Measurements from ENCODE around the gene CNTN5.

CNTN5 gene

DNA sequence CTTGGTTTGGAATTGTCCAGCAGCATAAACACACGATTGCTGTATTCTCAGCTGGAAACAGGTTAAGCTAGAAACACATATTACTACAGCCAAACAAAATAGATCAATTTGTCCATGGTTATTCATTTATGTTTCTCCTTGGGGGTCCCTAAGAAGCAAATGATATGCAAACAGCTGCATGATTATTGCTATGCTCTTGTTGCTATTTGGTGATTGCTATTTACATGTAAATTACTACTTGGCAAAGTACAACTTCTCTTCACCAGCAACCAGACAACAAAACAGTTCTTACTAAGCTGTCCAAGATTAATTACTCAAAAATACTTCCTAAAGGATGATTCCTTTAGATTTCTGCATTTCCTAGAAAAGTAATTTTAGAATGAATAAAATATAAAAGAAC is 1098.4 kb downstream of the CNTN5 start:
- DNase-seq: no peak

DNA sequence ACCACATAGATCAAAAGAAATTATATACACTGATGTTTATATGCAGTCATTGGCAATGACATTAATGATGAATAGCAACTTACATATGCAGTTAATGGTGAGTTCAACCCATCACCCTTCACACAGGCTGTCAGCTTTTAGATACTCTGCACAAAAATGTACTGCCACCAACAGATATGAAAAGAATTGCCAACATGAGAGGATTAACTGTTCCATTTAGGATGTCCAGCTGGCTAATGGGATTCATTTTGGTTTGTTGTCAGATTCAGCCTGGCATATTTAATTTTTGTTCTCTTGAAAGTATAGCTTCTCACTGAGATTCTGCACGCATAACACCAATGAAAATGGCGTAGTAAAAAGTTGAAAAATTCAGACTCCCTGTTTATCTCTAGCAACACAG is 1112.4 kb downstream of the CNTN5 start:
- no peak for DNase-seq

DNA sequence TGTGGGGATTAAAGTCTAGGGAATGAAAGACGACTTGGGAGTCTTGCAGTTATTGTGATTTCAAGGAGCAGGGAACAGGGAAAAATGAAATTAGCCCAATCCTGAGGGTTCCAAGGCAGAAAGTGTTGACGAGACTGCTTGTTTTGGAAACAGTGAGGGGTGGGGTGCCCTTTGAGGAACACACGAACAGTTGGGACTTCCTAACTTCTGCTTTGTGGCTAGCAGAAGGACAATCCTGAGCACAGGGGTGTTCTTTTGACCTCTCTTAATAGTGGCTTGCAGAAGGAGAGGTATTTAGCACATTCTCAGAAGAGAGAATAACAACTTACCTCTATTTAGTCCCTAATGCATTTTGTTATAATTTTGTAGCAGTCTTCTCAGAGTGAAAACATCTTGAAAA is 1120.5 kb downstream of the CNTN5 start:
- no peak for DNase-seq

GRCh38 chr11:100151944-100152343 is 1131.2 kb downstream of the CNTN5 start:
- no peak for DNase-seq

DNA sequence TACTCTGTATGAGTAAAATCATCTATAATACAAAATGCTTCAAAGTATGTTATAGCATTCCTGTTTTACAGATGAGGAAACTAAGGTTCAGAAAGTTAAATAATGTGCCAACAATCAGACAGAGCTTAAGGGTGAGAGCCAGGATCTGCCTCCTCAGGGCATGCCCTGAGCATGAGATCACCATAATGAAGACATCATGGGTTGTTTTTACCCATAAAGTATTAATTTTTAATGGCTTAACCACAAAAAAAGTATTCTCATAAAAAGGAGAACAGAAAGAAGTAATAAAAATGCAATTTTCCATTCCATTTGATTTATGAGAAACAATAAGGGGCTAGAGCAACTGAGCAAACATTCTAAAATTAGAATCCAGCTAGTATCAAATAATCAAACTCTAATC is 1132.0 kb downstream of the CNTN5 start:
- no peak for DNase-seq

DNA sequence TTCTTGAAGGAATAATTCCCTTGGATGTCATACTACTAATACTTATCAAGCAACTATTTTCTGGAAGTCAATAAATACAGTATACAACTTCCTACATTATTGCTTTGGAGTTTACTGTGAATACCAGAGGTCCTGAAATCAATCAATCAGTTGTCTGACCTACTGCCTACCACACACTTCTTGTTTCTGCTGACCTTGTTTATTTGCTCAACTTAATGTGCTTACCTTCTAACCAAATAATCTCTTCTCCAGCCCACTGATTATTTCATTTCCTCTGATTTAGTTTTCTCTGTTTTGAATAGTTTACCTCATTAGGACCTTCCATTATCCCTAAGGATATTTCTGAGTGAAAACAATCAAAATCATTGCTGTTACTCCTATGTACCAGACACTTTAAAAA is 1142.7 kb downstream of the CNTN5 start:
- no peak for DNase-seq

DNA sequence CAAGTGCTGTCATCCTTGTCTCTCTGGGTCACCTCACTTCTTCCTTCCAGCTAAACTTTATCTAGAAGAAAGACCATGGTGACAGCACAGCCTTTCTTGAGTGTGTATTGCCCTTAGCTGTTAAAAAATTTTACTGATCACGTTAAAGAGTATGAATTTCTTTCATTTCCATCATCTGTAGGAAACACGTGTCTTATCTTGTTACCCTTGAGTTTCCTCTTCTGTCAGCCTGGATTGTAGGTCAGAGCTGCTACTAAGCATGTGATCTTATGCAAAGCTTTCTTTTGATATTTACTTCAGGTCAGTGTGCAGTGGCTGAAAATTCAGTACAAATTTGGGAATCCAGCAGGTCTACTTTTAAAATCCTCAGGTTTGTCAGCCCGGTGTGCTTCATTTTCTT is 1154.1 kb downstream of the CNTN5 start:
- DNase-seq: no peak

DNA sequence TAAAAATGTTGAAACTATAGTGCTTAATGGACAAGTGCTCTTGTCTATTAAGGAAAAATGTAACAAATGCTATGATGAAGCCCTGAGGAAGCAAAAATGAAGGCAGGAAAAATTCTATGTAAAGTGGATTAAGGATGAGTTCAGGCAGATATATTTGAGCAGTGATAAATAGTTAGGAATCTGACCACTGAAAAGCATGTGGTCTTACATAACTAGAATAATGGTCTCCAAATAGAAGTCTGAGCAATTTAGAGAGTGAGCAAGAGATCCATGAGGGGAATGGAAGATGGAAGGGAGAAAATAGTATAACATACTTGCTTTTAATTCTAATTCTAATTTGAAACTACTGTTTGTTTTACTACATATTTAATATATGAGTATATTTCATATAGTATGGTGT is 1155.7 kb downstream of the CNTN5 start:
- no peak for DNase-seq

DNA sequence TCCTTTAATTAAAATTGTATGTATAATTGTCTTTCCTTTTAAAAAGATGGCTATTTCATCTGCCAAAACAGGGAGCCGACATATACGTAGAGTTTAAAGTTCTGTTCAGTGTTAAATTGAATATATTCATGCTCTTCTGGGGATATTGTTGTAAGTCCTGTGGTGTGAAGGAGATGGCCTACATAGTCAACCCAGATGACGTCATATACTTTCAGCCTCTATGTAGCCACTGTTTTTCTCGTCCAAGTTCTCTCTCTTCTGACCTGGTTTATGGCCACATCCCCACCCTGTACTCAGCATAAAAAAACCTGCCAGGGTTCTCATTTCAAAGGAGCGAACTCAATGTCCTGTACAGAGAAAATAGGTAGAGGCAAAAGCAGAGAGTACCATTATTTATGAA is 1156.9 kb downstream of the CNTN5 start:
- DNase-seq: no peak

- DNase-seq: no peak
These were observed 1161.6 kb downstream of the CNTN5 start for GRCh38 chr11:100182350-100182749.

DNA sequence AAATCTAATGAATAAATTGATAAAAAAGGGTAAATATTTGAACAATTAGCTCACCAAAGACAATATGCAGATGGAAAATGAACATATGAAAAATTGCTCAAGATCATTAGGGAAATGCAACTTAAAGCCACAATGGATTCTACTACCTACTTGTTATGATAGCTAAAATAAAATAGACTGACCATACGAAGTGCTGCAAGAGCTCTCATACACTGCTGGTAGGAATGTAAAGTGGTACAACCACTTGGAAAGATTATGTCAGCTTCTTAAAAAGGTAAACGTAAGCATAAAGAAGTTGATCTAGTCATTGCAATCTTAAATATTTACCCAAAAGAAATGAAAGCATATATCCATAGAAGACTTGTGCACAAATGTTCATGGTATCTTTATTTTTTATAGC is 1162.2 kb downstream of the CNTN5 start:
- DNase-seq: no peak

DNA sequence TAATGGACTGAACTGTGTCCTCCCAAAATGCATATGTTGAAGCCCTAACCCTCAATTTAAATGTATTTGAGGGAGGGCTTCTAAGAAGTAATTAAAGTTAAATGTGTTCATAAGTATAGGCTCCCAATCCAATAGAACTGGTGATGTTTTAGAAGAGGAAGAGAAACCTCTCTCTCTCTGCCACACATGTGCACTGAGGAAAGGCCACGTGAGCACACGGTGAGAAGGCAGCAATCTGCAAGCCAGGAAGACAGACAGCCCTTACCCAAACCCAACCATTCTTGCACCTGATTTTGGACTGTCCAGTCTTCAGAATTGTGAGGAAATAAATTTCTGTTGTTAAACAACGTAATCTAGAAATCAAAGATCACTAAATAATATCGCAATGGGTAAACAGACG is 1164.8 kb downstream of the CNTN5 start:
- DNase-seq: no peak

GRCh38 chr11:100188137-100188783 is 1167.5 kb downstream of the CNTN5 start:
- no peak for DNase-seq

- DNase-seq: no peak
These were observed 1169.6 kb downstream of the CNTN5 start for GRCh38 chr11:100190395-100190794.

- no peak for DNase-seq
These were observed 1171.4 kb downstream of the CNTN5 start for GRCh38 chr11:100192181-100192580.

DNA sequence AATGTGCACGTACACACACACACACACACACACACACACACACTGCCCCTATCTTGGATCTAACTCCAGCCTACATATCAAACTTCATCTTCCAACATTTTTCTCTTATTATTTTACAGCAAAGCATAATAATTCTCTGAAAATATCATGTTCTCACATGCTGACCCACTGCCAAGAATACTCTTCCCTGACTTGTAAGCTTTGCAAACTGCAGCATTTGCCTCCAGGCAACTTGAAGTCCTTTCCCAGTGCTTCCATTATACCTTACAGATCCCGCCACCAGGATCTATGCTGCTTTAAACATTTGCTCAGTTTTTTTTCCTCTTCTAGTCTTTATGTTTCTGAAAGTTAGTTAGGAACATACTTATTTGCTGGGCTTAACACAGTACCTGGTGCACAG is 1183.0 kb downstream of the CNTN5 start:
- no peak for DNase-seq

- no peak for DNase-seq
These were observed 1185.2 kb downstream of the CNTN5 start for GRCh38 chr11:100205926-100206325.

GRCh38 chr11:100208207-100208606 is 1187.5 kb downstream of the CNTN5 start:
- no peak for DNase-seq

- DNase-seq: no peak
These were observed 1194.0 kb downstream of the CNTN5 start for GRCh38 chr11:100214791-100215190.

DNA sequence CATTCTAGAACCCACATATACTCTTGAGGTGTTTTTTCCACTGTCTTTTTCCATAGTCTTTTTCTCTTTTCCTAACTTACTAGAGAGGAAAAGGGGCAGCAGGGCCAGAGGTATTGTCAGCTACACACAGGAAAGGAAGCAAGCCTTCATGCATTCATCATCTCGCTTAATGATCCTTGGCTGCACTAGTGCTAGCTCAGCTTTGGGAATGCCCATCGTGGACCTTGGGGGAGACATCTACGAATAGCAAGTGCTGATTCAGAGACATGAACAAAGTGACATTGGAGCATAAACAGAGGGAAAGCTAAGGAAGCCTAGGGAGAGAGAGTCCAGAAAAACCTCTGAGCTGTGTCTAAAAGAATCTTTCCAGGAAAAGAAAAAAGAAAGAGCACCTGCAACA is 1200.1 kb downstream of the CNTN5 start:
- DNase-seq: no peak

GRCh38 chr11:100221791-100222190 is 1201.0 kb downstream of the CNTN5 start:
- DNase-seq: no peak

GRCh38 chr11:100224541-100225034 is 1203.8 kb downstream of the CNTN5 start:
- DNase-seq: no peak

DNA sequence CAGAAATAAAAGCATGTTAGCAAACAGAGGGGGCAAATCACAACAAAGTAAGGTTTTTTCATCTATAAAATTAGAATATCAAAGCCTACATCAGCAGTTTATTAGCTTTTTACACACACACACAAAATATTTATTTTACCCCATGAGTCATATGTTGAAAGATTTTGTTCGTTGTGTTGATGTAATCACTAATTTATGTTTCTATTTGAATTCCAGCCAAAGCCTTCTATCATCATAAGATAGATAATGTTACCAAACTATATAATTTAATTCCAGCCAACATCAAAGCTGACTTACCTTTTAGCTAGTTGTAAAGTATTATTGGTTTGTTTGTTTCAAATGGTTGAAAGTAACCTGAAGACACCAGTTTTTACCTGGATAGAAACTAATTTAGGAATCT is 1208.3 kb downstream of the CNTN5 start:
- DNase-seq: no peak

DNA sequence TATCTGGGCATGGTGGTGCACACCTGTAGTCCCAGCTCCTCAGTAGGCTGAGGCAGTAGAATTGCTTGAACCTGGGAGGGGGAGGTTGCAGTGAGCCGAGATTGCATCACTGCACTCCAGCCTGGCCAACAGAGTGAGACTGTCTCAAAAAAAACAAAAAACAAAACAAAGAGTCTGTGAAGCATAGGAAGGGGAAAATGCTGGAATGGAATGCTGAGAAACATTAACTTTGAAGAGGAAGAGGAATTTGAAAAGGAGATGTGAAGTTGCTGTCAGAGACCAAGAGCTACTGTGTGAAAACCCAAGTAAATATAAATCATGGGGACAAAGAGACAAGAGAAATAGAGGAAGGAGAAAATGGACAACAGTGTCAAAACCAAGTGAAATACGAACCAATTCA is 1211.3 kb downstream of the CNTN5 start:
- DNase-seq: no peak

- DNase-seq: no peak
These were observed 1214.3 kb downstream of the CNTN5 start for GRCh38 chr11:100235085-100235484.
